ENCODE measurements around the gene ITPRIPL2.
A peak's percentile ranks its signal among the peaks of the same experiment; 100 is the strongest.

The ITPRIPL2 gene

DNA sequence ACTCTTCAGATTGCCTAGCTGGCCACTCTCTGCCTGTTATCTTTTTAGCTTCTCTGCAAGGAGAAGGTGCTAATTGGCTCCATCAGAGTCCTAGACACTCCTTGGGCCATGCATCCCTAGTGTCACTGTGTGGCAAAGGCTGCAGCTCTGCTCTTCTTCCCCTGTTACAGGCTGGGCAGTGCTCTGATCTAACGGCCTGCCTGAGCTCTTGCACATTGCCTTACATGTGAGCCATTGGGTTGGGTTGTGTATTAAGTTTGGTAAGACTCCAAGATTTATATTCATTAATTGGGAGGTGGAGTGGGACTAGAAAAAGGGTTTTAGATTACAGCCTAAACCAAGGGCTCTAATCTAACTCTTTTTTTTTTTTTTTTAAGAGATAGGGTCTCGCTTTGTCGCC, 31.2 kb downstream of the ITPRIPL2 start:
- no peak for DNase-seq

- DNase-seq, result no peak
These were observed 33.4 kb downstream of the ITPRIPL2 start for GRCh38 chr16:19147126-19147525.

DNA sequence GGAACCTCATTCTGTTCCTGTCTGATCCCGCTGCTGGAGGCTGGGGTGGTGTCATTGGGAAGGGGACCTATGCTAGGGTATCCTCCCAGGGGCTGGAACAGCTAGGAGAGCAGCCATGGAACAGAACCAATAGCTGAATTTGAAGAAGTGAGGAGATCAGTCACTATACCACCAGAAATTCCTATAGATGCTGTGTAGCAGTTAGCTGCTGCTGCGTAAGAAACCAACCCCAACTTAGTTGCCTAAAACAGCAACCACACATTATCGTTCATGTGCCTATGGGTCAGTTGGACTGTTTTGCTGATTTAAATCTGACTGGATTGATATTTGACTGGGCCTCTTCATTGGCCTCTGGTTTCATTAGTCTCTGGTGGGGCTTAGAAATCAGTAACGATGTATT, 33.9 kb downstream of the ITPRIPL2 start:
- no peak for DNase-seq

DNA sequence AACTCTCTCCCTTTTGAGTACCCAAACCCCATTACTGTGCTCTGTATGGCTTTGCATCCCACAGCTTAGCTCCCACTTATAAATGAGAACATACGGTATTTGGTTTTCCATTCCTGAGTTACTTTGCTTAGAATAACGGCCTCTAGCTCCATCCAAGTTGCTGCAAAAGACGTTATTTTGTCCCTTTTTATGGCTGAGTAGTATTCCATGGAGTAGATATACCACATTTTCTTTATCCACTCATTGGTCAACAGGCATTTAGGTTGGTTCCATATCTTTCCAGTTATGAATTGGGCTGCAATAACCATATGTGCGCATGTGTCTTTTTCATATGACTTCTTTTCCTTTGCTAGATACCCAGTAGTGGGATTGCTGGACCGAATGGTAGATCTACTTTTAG, 34.4 kb downstream of the ITPRIPL2 start:
- no peak for DNase-seq

GRCh38 chr16:19151310-19151709, 37.5 kb downstream of the ITPRIPL2 start:
- DNase-seq, result no peak

- DNase-seq, result no peak
These were observed 38.3 kb downstream of the ITPRIPL2 start for GRCh38 chr16:19152042-19152441.

DNA sequence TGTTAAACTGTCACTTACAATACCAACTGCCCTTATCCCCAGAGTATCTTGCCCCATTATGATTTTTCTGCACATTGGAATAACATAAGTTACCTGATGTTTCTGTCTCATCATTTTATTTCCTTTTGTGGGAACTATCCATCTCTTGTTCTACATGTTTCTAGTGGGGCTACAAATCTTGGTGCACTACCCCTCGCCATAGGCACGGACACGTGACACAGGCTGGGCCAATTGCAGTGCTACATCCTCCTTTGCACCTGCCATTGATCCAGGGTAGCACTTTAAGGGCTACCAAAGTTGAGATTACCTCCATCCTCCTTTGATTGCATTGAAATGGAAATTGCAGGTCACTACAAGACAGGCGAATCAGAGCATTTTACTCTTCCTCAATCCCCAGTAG, 40.1 kb downstream of the ITPRIPL2 start:
- no peak for DNase-seq

- no peak for DNase-seq
These were observed 48.3 kb downstream of the ITPRIPL2 start for GRCh38 chr16:19162085-19162484.

GRCh38 chr16:19163215-19163614, 49.5 kb downstream of the ITPRIPL2 start:
- no peak for DNase-seq

GRCh38 chr16:19164285-19164684, 50.5 kb downstream of the ITPRIPL2 start:
- DNase-seq, result peak; percentile 11

DNA sequence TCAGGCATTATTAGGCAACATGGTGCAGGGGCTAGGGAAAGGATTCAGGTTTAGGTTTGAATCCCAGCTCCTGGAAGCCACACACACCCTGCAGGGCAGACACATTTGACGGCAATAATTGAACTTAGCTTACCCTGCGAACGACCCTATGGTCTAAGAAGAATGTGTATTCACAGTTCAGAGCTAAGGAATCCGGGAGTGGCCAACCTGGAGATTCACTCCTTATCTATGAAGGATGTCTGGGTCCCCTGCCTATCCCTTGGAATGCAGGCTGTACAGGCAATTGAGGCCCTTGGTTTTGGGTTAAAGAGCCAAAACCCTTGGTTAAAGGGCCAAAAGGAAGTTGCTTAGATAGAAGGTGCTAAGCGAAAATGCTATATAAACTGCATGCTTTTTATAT, 51.3 kb downstream of the ITPRIPL2 start:
- DNase-seq, result no peak

- peak; percentile 19 for DNase-seq
These were observed 52.7 kb downstream of the ITPRIPL2 start for GRCh38 chr16:19166500-19166899.

- DNase-seq, result peak; percentile 85
These were observed 54.1 kb downstream of the ITPRIPL2 start, which contains the start of gene SYT17 for GRCh38 chr16:19167710-19168370. SYT17 (plus strand) TSS chr16:19168240; CDS start chr16:19168647, 407 bp downstream.

GRCh38 chr16:19168371-19169081, 54.8 kb downstream of the ITPRIPL2 start:
- DNase-seq, result peak; percentile 76

- DNase-seq, result peak; percentile 10
These were observed 55.4 kb downstream of the ITPRIPL2 start for GRCh38 chr16:19169082-19169639.

DNA sequence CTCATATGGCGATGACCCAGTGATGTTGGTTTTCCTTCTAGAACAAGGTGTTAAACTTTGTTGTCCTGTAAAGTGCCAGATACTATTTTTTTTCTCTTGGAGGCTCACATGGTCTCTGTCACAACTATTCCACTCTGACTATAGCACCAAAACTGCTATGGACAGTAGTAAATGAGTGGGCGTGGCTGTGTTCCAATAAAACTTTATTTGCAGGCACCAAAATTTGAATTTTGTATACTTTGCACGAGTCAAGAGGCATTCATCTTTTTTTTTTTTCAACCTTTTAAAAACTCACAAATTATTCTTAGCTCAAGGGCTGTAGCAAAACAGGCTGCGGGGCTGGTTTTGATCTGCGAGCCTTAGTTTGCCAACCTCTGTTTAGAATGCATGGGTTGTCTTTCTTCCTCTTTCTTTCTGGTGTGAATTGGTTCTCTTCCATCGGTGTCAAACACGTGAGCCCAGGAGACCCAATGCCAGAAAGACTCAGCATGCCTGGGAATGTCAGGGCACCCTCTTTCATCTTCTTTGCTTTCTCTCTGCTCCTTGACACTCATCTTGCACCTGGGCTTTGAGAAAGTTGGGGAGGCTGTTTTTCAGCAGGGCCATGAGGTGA, 56.4 kb downstream of the ITPRIPL2 start:
- no peak for DNase-seq
